ENCODE results near the gene BRI3BP.

Gene BRI3BP

DNA sequence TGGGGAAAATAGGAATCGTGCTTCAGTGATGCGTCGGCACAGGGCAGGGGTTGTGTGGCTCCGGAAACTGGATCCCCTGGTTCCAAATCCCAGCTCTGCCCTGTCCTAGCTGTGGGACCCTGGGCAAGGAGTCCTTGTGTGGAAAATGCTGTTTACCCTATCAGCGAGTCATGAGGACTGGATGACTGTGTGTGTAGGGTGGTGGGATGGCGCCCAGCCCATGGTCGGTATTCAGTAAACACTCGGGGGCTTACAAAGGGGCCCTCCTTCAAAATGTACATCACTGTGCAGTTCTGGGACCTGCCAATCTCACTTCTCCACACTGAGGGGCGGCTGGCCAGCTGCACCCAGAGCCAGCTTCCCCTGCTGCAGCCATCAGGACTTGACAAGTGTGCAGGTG, 24.4 kb downstream of the BRI3BP start:
- TF ChIP-seq TAF1 (IDR thresholded peaks at IDR 0.05; ENCODE audit: low read depth) (no peak), TCF12 (IDR thresholded peaks at IDR 0.05; ENCODE audit: low read depth) (no peak), CREB1 (IDR thresholded peaks at IDR 0.05; ENCODE audit: low read depth) (no peak), EP300 (IDR thresholded peaks at IDR 0.05; ENCODE audit: borderline replicate concordance) (no peak), RAD21 (IDR thresholded peaks at IDR 0.05; ENCODE audit: low read depth) (no peak), EGR1 (IDR thresholded peaks at IDR 0.05) (no peak), NFIC (IDR thresholded peaks at IDR 0.05) (no peak), ZBTB7A (IDR thresholded peaks at IDR 0.05; ENCODE audit: low read depth) (no peak), TEAD4 (IDR thresholded peaks at IDR 0.05) (no peak), FOXM1 (IDR thresholded peaks at IDR 0.05; ENCODE audit: borderline replicate concordance, low read depth) (no peak), CEBPB (IDR thresholded peaks at IDR 0.05) (no peak)
- TF ChIP-seq, protein P1, sequence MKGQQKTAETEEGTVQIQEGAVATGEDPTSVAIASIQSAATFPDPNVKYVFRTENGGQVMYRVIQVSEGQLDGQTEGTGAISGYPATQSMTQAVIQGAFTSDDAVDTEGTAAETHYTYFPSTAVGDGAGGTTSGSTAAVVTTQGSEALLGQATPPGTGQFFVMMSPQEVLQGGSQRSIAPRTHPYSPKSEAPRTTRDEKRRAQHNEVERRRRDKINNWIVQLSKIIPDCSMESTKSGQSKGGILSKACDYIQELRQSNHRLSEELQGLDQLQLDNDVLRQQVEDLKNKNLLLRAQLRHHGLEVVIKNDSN (IDR thresholded peaks at IDR 0.05) = no peak
- TF ChIP-seq, protein P2, sequence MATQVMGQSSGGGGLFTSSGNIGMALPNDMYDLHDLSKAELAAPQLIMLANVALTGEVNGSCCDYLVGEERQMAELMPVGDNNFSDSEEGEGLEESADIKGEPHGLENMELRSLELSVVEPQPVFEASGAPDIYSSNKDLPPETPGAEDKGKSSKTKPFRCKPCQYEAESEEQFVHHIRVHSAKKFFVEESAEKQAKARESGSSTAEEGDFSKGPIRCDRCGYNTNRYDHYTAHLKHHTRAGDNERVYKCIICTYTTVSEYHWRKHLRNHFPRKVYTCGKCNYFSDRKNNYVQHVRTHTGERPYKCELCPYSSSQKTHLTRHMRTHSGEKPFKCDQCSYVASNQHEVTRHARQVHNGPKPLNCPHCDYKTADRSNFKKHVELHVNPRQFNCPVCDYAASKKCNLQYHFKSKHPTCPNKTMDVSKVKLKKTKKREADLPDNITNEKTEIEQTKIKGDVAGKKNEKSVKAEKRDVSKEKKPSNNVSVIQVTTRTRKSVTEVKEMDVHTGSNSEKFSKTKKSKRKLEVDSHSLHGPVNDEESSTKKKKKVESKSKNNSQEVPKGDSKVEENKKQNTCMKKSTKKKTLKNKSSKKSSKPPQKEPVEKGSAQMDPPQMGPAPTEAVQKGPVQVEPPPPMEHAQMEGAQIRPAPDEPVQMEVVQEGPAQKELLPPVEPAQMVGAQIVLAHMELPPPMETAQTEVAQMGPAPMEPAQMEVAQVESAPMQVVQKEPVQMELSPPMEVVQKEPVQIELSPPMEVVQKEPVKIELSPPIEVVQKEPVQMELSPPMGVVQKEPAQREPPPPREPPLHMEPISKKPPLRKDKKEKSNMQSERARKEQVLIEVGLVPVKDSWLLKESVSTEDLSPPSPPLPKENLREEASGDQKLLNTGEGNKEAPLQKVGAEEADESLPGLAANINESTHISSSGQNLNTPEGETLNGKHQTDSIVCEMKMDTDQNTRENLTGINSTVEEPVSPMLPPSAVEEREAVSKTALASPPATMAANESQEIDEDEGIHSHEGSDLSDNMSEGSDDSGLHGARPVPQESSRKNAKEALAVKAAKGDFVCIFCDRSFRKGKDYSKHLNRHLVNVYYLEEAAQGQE (IDR thresholded peaks at IDR 0.05; ENCODE audit: low read depth) = no peak
- TF ChIP-seq, protein P3, sequence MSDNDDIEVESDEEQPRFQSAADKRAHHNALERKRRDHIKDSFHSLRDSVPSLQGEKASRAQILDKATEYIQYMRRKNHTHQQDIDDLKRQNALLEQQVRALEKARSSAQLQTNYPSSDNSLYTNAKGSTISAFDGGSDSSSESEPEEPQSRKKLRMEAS (IDR thresholded peaks at IDR 0.05) = no peak

DNA sequence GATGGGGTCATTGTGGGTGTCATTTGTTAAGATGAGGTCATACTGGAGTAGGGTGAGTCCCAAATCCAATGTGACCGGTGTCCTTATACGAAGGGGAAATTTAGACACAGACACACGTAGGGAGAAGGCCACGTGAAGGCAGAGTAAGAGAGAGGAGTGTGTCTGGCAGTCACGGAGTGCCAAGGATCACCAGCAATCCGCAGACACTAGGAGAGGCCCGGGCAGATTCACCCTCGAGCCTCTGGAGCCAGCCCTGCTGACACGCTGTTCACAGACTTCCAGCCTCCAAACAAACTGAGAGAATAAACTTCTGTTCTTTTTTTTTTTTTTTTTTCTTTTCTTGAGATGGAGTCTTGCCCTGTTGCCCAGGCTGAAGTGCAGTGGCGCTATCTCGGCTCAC, 24.9 kb downstream of the BRI3BP start:
- TF ChIP-seq TCF12 (IDR thresholded peaks at IDR 0.05; ENCODE audit: low read depth) = no peak
- no peak for TF ChIP-seq RAD21 (IDR thresholded peaks at IDR 0.05; ENCODE audit: low read depth)
- TF ChIP-seq TAF1 (IDR thresholded peaks at IDR 0.05; ENCODE audit: low read depth) = no peak
- no peak for TF ChIP-seq EGR1 (IDR thresholded peaks at IDR 0.05)
- no peak for TF ChIP-seq YY1 (IDR thresholded peaks at IDR 0.05; ENCODE audit: low read depth)
- no peak for TF ChIP-seq FOXM1 (IDR thresholded peaks at IDR 0.05; ENCODE audit: borderline replicate concordance, low read depth)
- no peak for TF ChIP-seq ZBTB7A (IDR thresholded peaks at IDR 0.05; ENCODE audit: low read depth)
- TF ChIP-seq EP300 (IDR thresholded peaks at IDR 0.05; ENCODE audit: borderline replicate concordance) = no peak
- TF ChIP-seq, protein P1 (IDR thresholded peaks at IDR 0.05) = no peak
- TF ChIP-seq CEBPB (IDR thresholded peaks at IDR 0.05) = no peak
- no peak for TF ChIP-seq NFIC (IDR thresholded peaks at IDR 0.05)
- TF ChIP-seq TEAD4 (IDR thresholded peaks at IDR 0.05) = no peak
- TF ChIP-seq, protein P3 (IDR thresholded peaks at IDR 0.05) = no peak

DNA sequence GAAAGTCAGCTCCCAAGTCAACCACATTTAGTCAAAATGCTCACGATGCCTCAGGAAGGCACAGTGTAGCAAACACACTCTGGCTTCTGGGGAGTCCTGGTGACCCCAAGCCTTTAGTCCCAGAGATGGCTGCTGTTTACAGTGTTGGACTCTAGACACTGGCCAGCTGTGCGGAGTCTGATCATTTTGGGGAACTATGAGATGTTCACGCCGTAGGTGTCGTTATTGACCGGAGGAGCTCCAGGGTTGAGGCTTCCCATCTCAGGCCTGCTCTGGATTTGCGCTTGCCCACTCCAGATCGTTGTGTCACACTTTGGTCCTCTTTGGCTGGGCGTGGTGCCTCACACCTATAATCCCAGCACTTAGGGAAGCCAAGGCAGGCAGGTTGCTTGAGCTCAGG, 27.7 kb downstream of the BRI3BP start:
- TF ChIP-seq, protein P3 (IDR thresholded peaks at IDR 0.05) = no peak
- TF ChIP-seq CREB1 (IDR thresholded peaks at IDR 0.05; ENCODE audit: low read depth) (no peak), FOXM1 (IDR thresholded peaks at IDR 0.05; ENCODE audit: borderline replicate concordance, low read depth) (no peak), YY1 (IDR thresholded peaks at IDR 0.05; ENCODE audit: low read depth) (no peak), RAD21 (IDR thresholded peaks at IDR 0.05; ENCODE audit: low read depth) (no peak), CEBPB (IDR thresholded peaks at IDR 0.05) (no peak), EGR1 (IDR thresholded peaks at IDR 0.05) (no peak), TCF12 (IDR thresholded peaks at IDR 0.05; ENCODE audit: low read depth) (no peak), EP300 (IDR thresholded peaks at IDR 0.05; ENCODE audit: borderline replicate concordance) (no peak), TEAD4 (IDR thresholded peaks at IDR 0.05) (no peak), NFIC (IDR thresholded peaks at IDR 0.05) (no peak)
- TF ChIP-seq, protein P2 (IDR thresholded peaks at IDR 0.05; ENCODE audit: low read depth) = no peak
- TF ChIP-seq, protein P1 (IDR thresholded peaks at IDR 0.05) = no peak

DNA sequence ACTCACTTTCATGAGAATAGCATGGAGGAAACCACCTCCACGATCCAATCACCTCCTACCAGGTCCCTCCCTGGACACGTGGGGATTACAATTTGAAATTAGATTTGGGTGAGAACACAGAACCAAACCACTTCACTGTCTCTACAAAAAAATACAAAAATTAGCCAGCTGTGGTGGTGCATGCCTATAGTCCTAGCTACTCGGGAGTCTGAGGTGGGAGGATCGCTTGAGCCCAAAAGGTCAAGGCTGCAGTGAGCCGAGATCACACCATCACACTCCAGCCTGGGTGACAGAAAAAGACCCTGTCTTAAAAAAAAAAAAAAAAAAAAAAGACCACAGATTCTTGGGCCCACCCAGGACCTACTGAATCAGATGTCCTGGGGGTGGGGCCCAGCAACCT, 28.3 kb downstream of the BRI3BP start:
- TF ChIP-seq CEBPB (IDR thresholded peaks at IDR 0.05) = no peak
- no peak for TF ChIP-seq NFIC (IDR thresholded peaks at IDR 0.05)
- TF ChIP-seq EP300 (IDR thresholded peaks at IDR 0.05; ENCODE audit: borderline replicate concordance) = no peak
- TF ChIP-seq, protein P2 (IDR thresholded peaks at IDR 0.05; ENCODE audit: low read depth) = no peak
- no peak for TF ChIP-seq ZBTB7A (IDR thresholded peaks at IDR 0.05; ENCODE audit: low read depth)
- TF ChIP-seq YY1 (IDR thresholded peaks at IDR 0.05; ENCODE audit: low read depth) = no peak
- TF ChIP-seq CREB1 (IDR thresholded peaks at IDR 0.05; ENCODE audit: low read depth) = no peak
- no peak for TF ChIP-seq FOXM1 (IDR thresholded peaks at IDR 0.05; ENCODE audit: borderline replicate concordance, low read depth)
- no peak for TF ChIP-seq EGR1 (IDR thresholded peaks at IDR 0.05)
- TF ChIP-seq TEAD4 (IDR thresholded peaks at IDR 0.05) = no peak
- TF ChIP-seq RAD21 (IDR thresholded peaks at IDR 0.05; ENCODE audit: low read depth) = no peak
- TF ChIP-seq TCF12 (IDR thresholded peaks at IDR 0.05; ENCODE audit: low read depth) = no peak
- TF ChIP-seq TAF1 (IDR thresholded peaks at IDR 0.05; ENCODE audit: low read depth) = no peak
- TF ChIP-seq, protein P1 (IDR thresholded peaks at IDR 0.05) = no peak
- TF ChIP-seq, protein P3 (IDR thresholded peaks at IDR 0.05) = no peak

All from Ishikawa (cell line).